Stimulated activated naive CD4-positive, alpha-beta T cell treated with Interleukin-2 at 50 U/mL for 16 hours (primary cell): ENCODE measurements around the gene HUS1B.
"Not testable (repeated sequence)": the region's sequence is repeated elsewhere in the genome, so short reads cannot be mapped to it uniquely, and the experiment has no call there.

Source experiments
- DNase-seq: peaks from one replicate; lab custom pipeline; 2025; lab: John Stamatoyannopoulos, UW

Gene HUS1B

GRCh38 chr6:678520-678919, 21.6 kb upstream of the HUS1B start:
- no peak for DNase-seq

GRCh38 chr6:677919-678318, 21.0 kb upstream of the HUS1B start:
- DNase-seq = no peak

GRCh38 chr6:674956-675355, 18.1 kb upstream of the HUS1B start:
- no peak for DNase-seq

- DNase-seq = no peak
Measured at GRCh38 chr6:674406-674805, 17.5 kb upstream of the HUS1B start.

- no peak for DNase-seq
Measured at GRCh38 chr6:667253-667927, 10.5 kb upstream of the HUS1B start.

GRCh38 chr6:665403-666267, 8.7 kb upstream of the HUS1B start:
- no peak for DNase-seq

- not testable (repeated sequence) for DNase-seq
Measured at GRCh38 chr6:663788-664187, 6.9 kb upstream of the HUS1B start.

GRCh38 chr6:659716-660581, 3.0 kb upstream of the HUS1B start:
- DNase-seq = no peak

- no peak for DNase-seq
Measured at GRCh38 chr6:658244-658643, 1.3 kb upstream of the HUS1B start.

GRCh38 chr6:657743-658142, 843 bp upstream of the HUS1B start:
- no peak for DNase-seq

- no peak for DNase-seq
Measured at GRCh38 chr6:654136-654535, 2.8 kb downstream of the HUS1B start.

GRCh38 chr6:652865-653264, 4.0 kb downstream of the HUS1B start:
- no peak for DNase-seq

GRCh38 chr6:650098-650497, 6.8 kb downstream of the HUS1B start:
- no peak for DNase-seq

GRCh38 chr6:642805-643204, 14.1 kb downstream of the HUS1B start:
- no peak for DNase-seq

GRCh38 chr6:641225-641985, 15.5 kb downstream of the HUS1B start:
- DNase-seq = no peak

- no peak for DNase-seq
Measured at GRCh38 chr6:636488-636887, 20.4 kb downstream of the HUS1B start.

- no peak for DNase-seq
Measured at GRCh38 chr6:635233-635632, 21.7 kb downstream of the HUS1B start.

GRCh38 chr6:633611-634010, 23.3 kb downstream of the HUS1B start:
- no peak for DNase-seq

GRCh38 chr6:628766-629165, 28.1 kb downstream of the HUS1B start:
- no peak for DNase-seq

- no peak for DNase-seq
Measured at GRCh38 chr6:626236-626635, 30.7 kb downstream of the HUS1B start.

GRCh38 chr6:624979-625378, 31.9 kb downstream of the HUS1B start:
- DNase-seq = no peak

- no peak for DNase-seq
Measured at GRCh38 chr6:622462-622861, 34.4 kb downstream of the HUS1B start.
